HepG2 (cell line): Measurements from ENCODE around the gene USP5. TPM values are rescaled to one million over a fixed set of nuclear protein-coding genes. Genes with fewer than 3 reads are reported as not detected.

Experiments
- ATAC-seq: fragments of 200-7000 bp; cut with Tn5 transposase; 3 replicates; pipeline ENCODE4 v1.9.1; 2020; ENCODE audit warnings: mild to moderate bottlenecking, moderate library complexity
- BruUV-seq: library from RNA; stranded (reverse); fragments of 400-500 nt; replicated peaks from 2 replicates; lab custom pipeline; 2021; lab: Mats Ljungman, UMichigan
- CTCF ChIA-PET: fragments of 300-600 bp; formaldehyde crosslinking; extraction: SDS; loops from one replicate; lab custom pipeline; 2021; ENCODE audit warnings: low total read pairs, inconsistent platforms, low intra/inter-chr PET ratio; lab: Yijun Ruan, JAX
- POLR2A ChIA-PET: fragments of 350-600 bp; sonication (Branson Sonifier 250); formaldehyde crosslinking; loops from one replicate; lab custom pipeline; 2020; ENCODE audit warnings: antibody characterized with exemption, inconsistent platforms; lab: Yijun Ruan, JAX
- DNase-seq: peaks from one replicate; pipeline ENCODE4 v3.0.0-alpha.2; 2015; ENCODE audit warnings: low spot score
- FAIRE-seq: peaks from 3 replicates; lab custom pipeline; 2011; peaks lifted over from hg19 to GRCh38; lab: Jason Lieb, UNC
- H2AFZ ChIP-seq: one replicate; pipeline ENCODE4 v1.6.1; 2011; ENCODE audit warnings: low read length, inconsistent platforms
- H3K27ac ChIP-seq: fragments of 300-600 bp; 3 replicates; pipeline ENCODE4 v1.8.0; 2011; ENCODE audit warnings: mixed run types, mild to moderate bottlenecking, mixed read lengths, low read length, inconsistent platforms; ENCODE audit not compliant: insufficient read depth; ENCODE audit errors: extremely low read length
- H3K27me3 ChIP-seq, 2 experiments: fragments of 200-600 bp in 1 of 2; 2 replicates in 1 of 2; 3 replicates in 1 of 2; pipeline versions ENCODE4 v1.6.0 to v1.8.0; 2011; ENCODE audit warnings: low read length in 2 of 2, mild to moderate bottlenecking in 2 of 2, moderate library complexity in 2 of 2, inconsistent platforms in 1 of 2; ENCODE audit not compliant: insufficient read depth in 2 of 2, control insufficient read depth in 1 of 2
- H3K36me3 ChIP-seq, 2 experiments: fragments of 200-600 bp in 1 of 2; replicated peaks in 1 of 2; 2 replicates in 1 of 2; 3 replicates in 1 of 2; pipeline versions ENCODE4 v1.5.1 to v1.8.0; 2011; ENCODE audit warnings: low read length in 2 of 2, inconsistent platforms in 1 of 2; ENCODE audit not compliant: insufficient read depth in 2 of 2, control insufficient read depth in 1 of 2
- H3K4me1 ChIP-seq: 2 replicates; pipeline ENCODE4 v1.5.1; 2012; ENCODE audit warnings: low read length, inconsistent platforms; ENCODE audit not compliant: insufficient read depth
- H3K4me2 ChIP-seq: 2 replicates; pipeline ENCODE4 v1.6.0; 2011; ENCODE audit warnings: low read depth, low read length, inconsistent platforms
- H3K4me3 ChIP-seq, 3 experiments: fragments of 200-600 bp in 1 of 3; sonication (generic), shearing (Covaris generic) in 1 of 3; replicated peaks in 1 of 3; 2 replicates each; pipeline ENCODE4 v1.5.1; 2011 to 2016; ENCODE audit warnings: low read length in 3 of 3, inconsistent platforms in 2 of 3, low read depth in 2 of 3, mild to moderate bottlenecking in 2 of 3, control low read depth in 1 of 3, mixed read lengths in 1 of 3; ENCODE audit not compliant: insufficient read depth in 1 of 3
- H3K79me2 ChIP-seq: one replicate; pipeline ENCODE4 v1.6.1; 2011; ENCODE audit warnings: low read length, inconsistent platforms; ENCODE audit not compliant: insufficient read depth
- H3K9ac ChIP-seq: 2 replicates; pipeline ENCODE4 v1.6.0; 2011; ENCODE audit warnings: mild to moderate bottlenecking, low read depth, low read length, inconsistent platforms; ENCODE audit not compliant: insufficient read depth
- H3K9me3 ChIP-seq: 2 replicates; pipeline ENCODE4 v1.5.1; 2012; ENCODE audit warnings: mild to moderate bottlenecking, low read length
- H4K20me1 ChIP-seq: 2 replicates; pipeline ENCODE4 v1.6.0; 2011; ENCODE audit warnings: inconsistent platforms, mild to moderate bottlenecking, low read length, moderate library complexity; ENCODE audit not compliant: insufficient read depth
- AGO1 ChIP-seq: fragments of 200-400 bp; formaldehyde crosslinking; IDR thresholded peaks from 2 replicates; pipeline ENCODE4 v1.6.1; 2017; ENCODE audit warnings: mild to moderate bottlenecking, low read depth, low read length, moderate library complexity; ENCODE audit not compliant: poor library complexity, severe bottlenecking
- AGO2 ChIP-seq: fragments of 200-400 bp; formaldehyde crosslinking; optimal IDR thresholded peaks from 2 replicates; pipeline ENCODE3; 2017; ENCODE audit warnings: mild to moderate bottlenecking, low read depth, low read length, moderate library complexity
- DNMT1 ChIP-seq: sonication (generic); formaldehyde crosslinking; IDR thresholded peaks from 2 replicates; pipeline ENCODE4 v1.5.1; 2020; ENCODE audit warnings: mild to moderate bottlenecking, missing genetic modification reagents
- HNRNPL ChIP-seq: fragments of 200-400 bp; formaldehyde crosslinking; IDR thresholded peaks from 2 replicates; pipeline ENCODE4 v1.6.1; 2017; ENCODE audit warnings: mild to moderate bottlenecking, low read depth, low read length
- HOXA3 ChIP-seq: sonication (generic); formaldehyde crosslinking; IDR thresholded peaks from 2 replicates; pipeline ENCODE4 v1.5.0; 2020; ENCODE audit warnings: missing genetic modification reagents
- RBFOX2 ChIP-seq: fragments of 200-400 bp; formaldehyde crosslinking; IDR thresholded peaks from 2 replicates; pipeline ENCODE4 v1.6.1; 2017; ENCODE audit warnings: low read depth, mild to moderate bottlenecking, low read length
- SIN3B ChIP-seq: fragments of 150-350 bp; IDR thresholded peaks from 2 replicates; pipeline ENCODE4 v1.6.1; 2014; ENCODE audit warnings: low read length
- TAF15 ChIP-seq: fragments of 200-400 bp; formaldehyde crosslinking; IDR thresholded peaks from one replicate; pipeline ENCODE4 v1.6.1; 2018; ENCODE audit warnings: mild to moderate bottlenecking, low read depth, low read length; ENCODE audit not compliant: poor library complexity, severe bottlenecking
- ZNF124 ChIP-seq: sonication (generic); formaldehyde crosslinking; IDR thresholded peaks from 2 replicates; pipeline ENCODE4 v1.4.0; 2020; ENCODE audit warnings: missing genetic modification reagents
- ZNF550 ChIP-seq: sonication (generic); formaldehyde crosslinking; IDR thresholded peaks from 2 replicates; pipeline ENCODE4 v1.4.0; 2020; ENCODE audit warnings: mild to moderate bottlenecking, missing genetic modification reagents, borderline replicate concordance
- WGBS: methylation state at CpG from one replicate; pipeline ENCODE4 v1.1.6; 2017; ENCODE audit warnings: low lambda C conversion rate; 5-methylcytosine and 5-hydroxymethylcytosine counted together
- in situ Hi-C: cut with HindIII; loops from 2 replicates; pipeline ENCODE4 v1.10.0; 2017; ENCODE audit warnings: low pct_unique_long_range_greater_than_20kb; ENCODE audit not compliant: extremely low pct_ligation_motif_present
- intact Hi-C: fragments of 100-400 bp; cut with micrococcal nuclease; formaldehyde crosslinking; loops from one replicate; pipeline ENCODE4 v1.10.0; 2022; ENCODE audit not compliant: unreplicated experiment
- polyA plus RNA-seq, 8 experiments: library from polyadenylated mRNA; depleted of rRNA in 3 of 8; stranded (reverse) in 7 of 8; unstranded in 1 of 8; fragments of >200 nt; fragmentation: Illumina TruSeq in 4 of 8; extraction: Trizol in 4 of 8; gene quantifications; 2 replicates each; pipeline versions ENCODE4 v1.2.1 to v1.2.3, GENCODE V29; 2011 to 2016; ENCODE audit warnings: low read depth in 4 of 8, missing spikeins in 1 of 8, mixed read lengths in 1 of 8; ENCODE audit not compliant: insufficient read depth in 1 of 8
- total RNA-seq, 5 experiments: library from RNA; depleted of rRNA; stranded (reverse); fragments of >200 nt; fragmentation: Illumina TruSeq; extraction: Trizol; gene quantifications; 2 replicates each; pipeline ENCODE4 v1.2.3, GENCODE V29; 2016; ENCODE audit warnings: low read depth in 1 of 5
- TF ChIP-seq, protein P1 (sequence below): sonication (generic); formaldehyde crosslinking; IDR thresholded peaks from 2 replicates; pipeline ENCODE4 v1.8.1; 2022; ENCODE audit warnings: low read depth, mild to moderate bottlenecking, missing genetic modification reagents
- TF ChIP-seq, protein P2 (sequence below): sonication (generic); formaldehyde crosslinking; IDR thresholded peaks from 2 replicates; pipeline ENCODE4 v1.4.0; 2020; ENCODE audit warnings: missing genetic modification reagents
- TF ChIP-seq, protein P3 (sequence below): sonication (generic); formaldehyde crosslinking; IDR thresholded peaks from 2 replicates; pipeline ENCODE4 v1.4.0; 2020; ENCODE audit warnings: mild to moderate bottlenecking, missing genetic modification reagents

Gene USP5
- total and polyA plus RNA-seq, 2 of the 13 experiments (the other 11 are each of a cell fraction or from before 2014, with no cell fraction given): 39.6 to 56.0 TPM

DNA sequence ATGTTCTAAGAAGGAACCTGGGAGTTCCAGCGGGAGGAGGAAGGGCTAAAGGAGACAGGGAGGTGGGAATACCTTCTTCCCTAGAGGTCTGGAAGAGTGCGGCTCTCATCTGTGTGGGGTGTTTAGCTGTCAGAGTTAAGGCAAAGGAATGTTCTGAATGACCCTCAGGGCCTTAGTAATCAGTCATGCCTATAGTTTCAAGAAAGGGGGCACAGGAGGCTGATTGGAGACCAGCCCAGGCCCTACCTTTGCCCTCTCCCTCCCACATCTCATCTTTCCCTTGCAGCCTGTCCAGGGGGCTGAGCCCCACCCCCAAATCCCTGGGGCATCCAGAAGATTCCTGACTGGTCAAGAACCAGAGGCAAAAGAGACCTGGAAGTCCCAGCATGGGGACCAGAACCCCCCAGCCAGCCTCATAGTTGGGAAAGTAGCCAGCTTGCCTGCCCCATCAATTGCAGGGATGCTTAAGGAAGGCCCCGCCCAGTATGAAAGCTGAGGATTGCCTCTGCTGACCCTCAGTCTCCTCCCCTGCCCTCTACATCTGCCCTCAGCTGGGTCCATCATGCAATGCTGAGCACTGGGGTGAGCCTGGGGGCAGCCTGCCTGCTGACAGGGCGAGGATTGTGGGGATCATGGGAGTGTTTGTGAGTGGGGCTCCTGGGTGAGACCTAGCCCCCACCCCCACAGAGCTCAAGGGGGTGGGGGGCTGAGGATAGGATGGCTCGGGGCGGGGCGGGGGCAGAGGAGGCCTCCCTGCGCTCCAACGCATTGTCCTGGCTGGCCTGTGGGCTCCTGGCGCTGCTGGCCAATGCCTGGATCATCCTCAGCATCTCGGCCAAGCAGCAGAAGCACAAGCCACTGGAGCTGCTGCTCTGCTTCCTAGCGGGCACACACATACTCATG, 28.5 kb upstream of the USP5 start (continued):
- TF ChIP-seq TAF15 (peak; percentile 26), ZNF124 (CRISPR knock-in tag) (no peak)

DNA sequence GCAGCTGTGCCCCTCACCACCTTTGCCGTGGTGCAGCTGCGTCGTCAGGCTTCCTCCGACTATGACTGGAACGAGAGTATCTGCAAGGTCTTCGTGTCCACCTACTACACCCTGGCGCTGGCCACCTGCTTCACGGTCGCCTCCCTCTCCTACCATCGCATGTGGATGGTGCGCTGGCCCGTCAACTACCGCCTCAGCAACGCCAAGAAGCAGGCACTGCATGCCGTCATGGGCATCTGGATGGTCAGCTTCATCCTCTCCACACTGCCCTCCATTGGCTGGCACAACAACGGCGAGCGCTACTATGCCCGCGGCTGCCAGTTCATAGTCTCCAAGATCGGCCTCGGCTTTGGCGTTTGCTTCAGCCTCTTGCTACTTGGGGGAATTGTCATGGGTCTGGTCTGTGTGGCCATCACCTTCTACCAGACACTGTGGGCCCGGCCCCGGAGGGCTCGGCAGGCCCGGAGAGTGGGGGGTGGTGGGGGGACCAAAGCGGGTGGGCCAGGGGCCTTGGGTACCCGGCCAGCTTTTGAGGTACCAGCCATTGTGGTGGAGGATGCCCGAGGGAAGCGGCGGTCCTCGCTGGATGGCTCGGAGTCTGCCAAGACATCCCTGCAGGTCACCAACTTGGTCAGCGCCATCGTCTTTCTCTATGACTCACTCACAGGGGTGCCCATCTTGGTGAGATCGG, 27.7 kb upstream of the USP5 start:
- no peaks in the 10 kb centered on the region for H4K20me1 ChIP-seq
- no peaks in the 10 kb centered on the region for H3K36me3 ChIP-seq
- 0 out of 2 replicates have a peak, but pooled peaks have one; percentile 25 for TF ChIP-seq RBFOX2
- TF ChIP-seq AGO2: peak; percentile 93
- 0 out of 2 replicates have a peak, but pooled peaks have one; percentile 24 for TF ChIP-seq DNMT1 (CRISPR knock-in tag)
- TF ChIP-seq, protein P1, sequence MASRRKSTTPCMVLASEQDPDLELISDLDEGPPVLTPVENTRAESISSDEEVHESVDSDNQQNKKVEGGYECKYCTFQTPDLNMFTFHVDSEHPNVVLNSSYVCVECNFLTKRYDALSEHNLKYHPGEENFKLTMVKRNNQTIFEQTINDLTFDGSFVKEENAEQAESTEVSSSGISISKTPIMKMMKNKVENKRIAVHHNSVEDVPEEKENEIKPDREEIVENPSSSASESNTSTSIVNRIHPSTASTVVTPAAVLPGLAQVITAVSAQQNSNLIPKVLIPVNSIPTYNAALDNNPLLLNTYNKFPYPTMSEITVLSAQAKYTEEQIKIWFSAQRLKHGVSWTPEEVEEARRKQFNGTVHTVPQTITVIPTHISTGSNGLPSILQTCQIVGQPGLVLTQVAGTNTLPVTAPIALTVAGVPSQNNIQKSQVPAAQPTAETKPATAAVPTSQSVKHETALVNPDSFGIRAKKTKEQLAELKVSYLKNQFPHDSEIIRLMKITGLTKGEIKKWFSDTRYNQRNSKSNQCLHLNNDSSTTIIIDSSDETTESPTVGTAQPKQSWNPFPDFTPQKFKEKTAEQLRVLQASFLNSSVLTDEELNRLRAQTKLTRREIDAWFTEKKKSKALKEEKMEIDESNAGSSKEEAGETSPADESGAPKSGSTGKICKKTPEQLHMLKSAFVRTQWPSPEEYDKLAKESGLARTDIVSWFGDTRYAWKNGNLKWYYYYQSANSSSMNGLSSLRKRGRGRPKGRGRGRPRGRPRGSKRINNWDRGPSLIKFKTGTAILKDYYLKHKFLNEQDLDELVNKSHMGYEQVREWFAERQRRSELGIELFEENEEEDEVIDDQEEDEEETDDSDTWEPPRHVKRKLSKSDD (CRISPR knock-in tag): 0 out of 2 replicates have a peak, but pooled peaks have one; percentile 58
- TF ChIP-seq, protein P2, sequence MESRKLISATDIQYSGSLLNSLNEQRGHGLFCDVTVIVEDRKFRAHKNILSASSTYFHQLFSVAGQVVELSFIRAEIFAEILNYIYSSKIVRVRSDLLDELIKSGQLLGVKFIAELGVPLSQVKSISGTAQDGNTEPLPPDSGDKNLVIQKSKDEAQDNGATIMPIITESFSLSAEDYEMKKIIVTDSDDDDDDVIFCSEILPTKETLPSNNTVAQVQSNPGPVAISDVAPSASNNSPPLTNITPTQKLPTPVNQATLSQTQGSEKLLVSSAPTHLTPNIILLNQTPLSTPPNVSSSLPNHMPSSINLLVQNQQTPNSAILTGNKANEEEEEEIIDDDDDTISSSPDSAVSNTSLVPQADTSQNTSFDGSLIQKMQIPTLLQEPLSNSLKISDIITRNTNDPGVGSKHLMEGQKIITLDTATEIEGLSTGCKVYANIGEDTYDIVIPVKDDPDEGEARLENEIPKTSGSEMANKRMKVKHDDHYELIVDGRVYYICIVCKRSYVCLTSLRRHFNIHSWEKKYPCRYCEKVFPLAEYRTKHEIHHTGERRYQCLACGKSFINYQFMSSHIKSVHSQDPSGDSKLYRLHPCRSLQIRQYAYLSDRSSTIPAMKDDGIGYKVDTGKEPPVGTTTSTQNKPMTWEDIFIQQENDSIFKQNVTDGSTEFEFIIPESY: peak; percentile 82
- TF ChIP-seq AGO1: peak; percentile 78
- no peak for TF ChIP-seq SIN3B
- TF ChIP-seq ZNF550 (CRISPR knock-in tag): no peak
- TF ChIP-seq, protein P3, sequence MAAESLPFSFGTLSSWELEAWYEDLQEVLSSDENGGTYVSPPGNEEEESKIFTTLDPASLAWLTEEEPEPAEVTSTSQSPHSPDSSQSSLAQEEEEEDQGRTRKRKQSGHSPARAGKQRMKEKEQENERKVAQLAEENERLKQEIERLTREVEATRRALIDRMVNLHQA (CRISPR knock-in tag): no peak
- TF ChIP-seq HOXA3 (CRISPR knock-in tag): 0 out of 2 replicates have a peak, but pooled peaks have one; percentile 40
- TF ChIP-seq HNRNPL: 0 out of 2 replicates have a peak, but pooled peaks have one; percentile 56
- H3K9me3 ChIP-seq: no peaks in the 10 kb centered on the region
- H3K4me2 ChIP-seq: no peak overlapping the region
- no peak overlapping the region for H2AFZ ChIP-seq
- peaks cover 5 to 19% of the 10 kb centered on the region in 2 experiments; a peak in 4 of 5 replicates for H3K27me3 ChIP-seq
- 93% methylated on average over 29 of the region's 37 CpGs for WGBS
- in situ Hi-C loops (no loop called here), intact Hi-C loops (loop anchor here (2.0 to 10.0 kb wide), 2 partner anchors 45 to 209 kb away; no protein-coding TSS in a partner anchor)
- TSS peak; percentile 6 for BruUV-seq
- CTCF ChIA-PET: interaction anchor here (0.8 to 1.9 kb wide), 2 partner anchors 89 to 206 kb away, joined by 3 to 24 read pairs; no protein-coding TSS in a partner anchor
- H3K4me1 ChIP-seq: peaks cover 34% of the 10 kb centered on the region
- H3K27ac ChIP-seq: no peak overlapping the region
- ATAC-seq: no peak
- no peak overlapping the region for H3K4me3 ChIP-seq
- H3K9ac ChIP-seq: no peak overlapping the region
- DNase-seq: no peak
- H3K79me2 ChIP-seq: peaks cover 12% of the 10 kb centered on the region
- POLR2A ChIA-PET: interaction anchor here (1.0 to 1.2 kb wide), 2 partner anchors 71 kb away, joined by 6 read pairs; partner anchors contain the start of gene MLF2
- no peak for FAIRE-seq
